Bronchial epithelial cell (primary cell): ENCODE data around the gene TCEAL4. TPM values are rescaled to one million over a fixed set of nuclear protein-coding genes. Genes with fewer than 3 reads are reported as not detected.

ENCODE experiments used
- DNase-seq: peaks from one replicate; pipeline ENCODE4 v3.0.0-alpha.2; 2010; ENCODE audit warnings: low read depth
- FAIRE-seq: peaks from 2 replicates; lab custom pipeline; 2011; peaks lifted over from hg19 to GRCh38; lab: Jason Lieb, UNC
- H3K27me3 ChIP-seq: 2 replicates; pipeline ENCODE4 v1.5.1; 2011; ENCODE audit warnings: low read length; ENCODE audit not compliant: control insufficient read depth, insufficient read depth
- H3K36me3 ChIP-seq: 2 replicates; pipeline ENCODE4 v1.5.1; 2011; ENCODE audit warnings: low read length; ENCODE audit not compliant: control insufficient read depth, insufficient read depth
- H3K4me3 ChIP-seq: 2 replicates; pipeline ENCODE4 v1.5.1; 2011; ENCODE audit warnings: mild to moderate bottlenecking, low read depth, low read length, control low read depth
- total RNA-seq: library from RNA; depleted of rRNA; stranded (reverse); fragments of >200 nt; gene quantifications from 2 replicates; pipeline ENCODE4 v1.2.1, GENCODE V29; 2014
- TF ChIP-seq, protein P1 (sequence below): IDR thresholded peaks from 2 replicates; pipeline ENCODE4 v1.5.1; 2011; ENCODE audit warnings: mild to moderate bottlenecking, moderate library complexity, low read length, control low read depth, inconsistent platforms; ENCODE audit not compliant: insufficient read depth, severe bottlenecking

Gene TCEAL4
- total RNA-seq, 1 donor from 2014 or later: 23.4 TPM

DNA sequence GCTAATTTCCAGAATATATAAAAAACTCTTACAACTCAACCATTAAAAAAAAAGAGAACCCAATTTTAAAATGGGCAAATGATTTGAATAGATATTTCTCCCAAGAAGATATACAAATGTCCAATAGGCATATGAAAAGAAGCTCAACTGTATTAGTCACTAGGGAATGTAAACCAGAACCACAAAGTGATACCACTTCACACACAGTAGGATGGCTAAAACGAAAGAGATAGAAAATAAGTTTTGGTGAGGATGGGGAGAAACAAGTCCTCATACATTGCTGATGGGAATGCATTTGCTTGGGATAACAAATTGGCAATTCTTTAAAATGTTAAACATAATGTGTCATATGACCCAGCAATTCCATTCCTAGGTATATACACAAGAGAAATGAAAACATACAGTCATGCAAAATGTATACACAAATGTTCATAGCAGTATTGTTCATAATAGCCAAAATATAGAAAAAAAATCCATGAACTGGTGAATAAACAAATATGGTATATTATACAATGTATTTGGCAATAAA, 28.1 kb downstream of the TCEAL4 start:
- H3K4me3 ChIP-seq: no peak overlapping the region
- no peaks in the 10 kb centered on the region for H3K36me3 ChIP-seq
- TF ChIP-seq, protein P1, sequence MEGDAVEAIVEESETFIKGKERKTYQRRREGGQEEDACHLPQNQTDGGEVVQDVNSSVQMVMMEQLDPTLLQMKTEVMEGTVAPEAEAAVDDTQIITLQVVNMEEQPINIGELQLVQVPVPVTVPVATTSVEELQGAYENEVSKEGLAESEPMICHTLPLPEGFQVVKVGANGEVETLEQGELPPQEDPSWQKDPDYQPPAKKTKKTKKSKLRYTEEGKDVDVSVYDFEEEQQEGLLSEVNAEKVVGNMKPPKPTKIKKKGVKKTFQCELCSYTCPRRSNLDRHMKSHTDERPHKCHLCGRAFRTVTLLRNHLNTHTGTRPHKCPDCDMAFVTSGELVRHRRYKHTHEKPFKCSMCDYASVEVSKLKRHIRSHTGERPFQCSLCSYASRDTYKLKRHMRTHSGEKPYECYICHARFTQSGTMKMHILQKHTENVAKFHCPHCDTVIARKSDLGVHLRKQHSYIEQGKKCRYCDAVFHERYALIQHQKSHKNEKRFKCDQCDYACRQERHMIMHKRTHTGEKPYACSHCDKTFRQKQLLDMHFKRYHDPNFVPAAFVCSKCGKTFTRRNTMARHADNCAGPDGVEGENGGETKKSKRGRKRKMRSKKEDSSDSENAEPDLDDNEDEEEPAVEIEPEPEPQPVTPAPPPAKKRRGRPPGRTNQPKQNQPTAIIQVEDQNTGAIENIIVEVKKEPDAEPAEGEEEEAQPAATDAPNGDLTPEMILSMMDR: no peak
- no peaks in the 10 kb centered on the region for H3K27me3 ChIP-seq
- no peak for FAIRE-seq
- no peak for DNase-seq

DNA sequence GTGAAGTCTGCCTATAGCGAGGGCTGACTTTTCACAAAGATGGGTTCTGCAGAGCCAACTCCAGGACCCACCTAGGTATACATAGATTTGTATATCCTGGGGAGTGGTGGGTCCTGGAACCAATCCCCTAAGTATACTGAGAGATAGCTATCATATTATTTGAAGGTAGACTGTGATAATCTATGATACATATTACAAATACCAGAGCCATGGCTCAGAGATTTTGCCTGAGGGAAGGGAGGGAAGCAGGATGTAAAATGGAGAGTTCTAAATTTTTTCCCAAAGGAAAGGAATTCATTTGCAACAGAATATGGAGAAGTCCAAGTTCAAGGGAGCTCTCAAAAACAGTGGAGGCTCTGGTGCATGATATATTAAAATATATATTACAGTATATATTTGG, 29.7 kb downstream of the TCEAL4 start:
- H3K4me3 ChIP-seq: no peak overlapping the region
- DNase-seq (peak; percentile 56), FAIRE-seq (no peak)
- TF ChIP-seq, protein P1: no peak
- H3K27me3 ChIP-seq: no peaks in the 10 kb centered on the region
- no peaks in the 10 kb centered on the region for H3K36me3 ChIP-seq

DNA sequence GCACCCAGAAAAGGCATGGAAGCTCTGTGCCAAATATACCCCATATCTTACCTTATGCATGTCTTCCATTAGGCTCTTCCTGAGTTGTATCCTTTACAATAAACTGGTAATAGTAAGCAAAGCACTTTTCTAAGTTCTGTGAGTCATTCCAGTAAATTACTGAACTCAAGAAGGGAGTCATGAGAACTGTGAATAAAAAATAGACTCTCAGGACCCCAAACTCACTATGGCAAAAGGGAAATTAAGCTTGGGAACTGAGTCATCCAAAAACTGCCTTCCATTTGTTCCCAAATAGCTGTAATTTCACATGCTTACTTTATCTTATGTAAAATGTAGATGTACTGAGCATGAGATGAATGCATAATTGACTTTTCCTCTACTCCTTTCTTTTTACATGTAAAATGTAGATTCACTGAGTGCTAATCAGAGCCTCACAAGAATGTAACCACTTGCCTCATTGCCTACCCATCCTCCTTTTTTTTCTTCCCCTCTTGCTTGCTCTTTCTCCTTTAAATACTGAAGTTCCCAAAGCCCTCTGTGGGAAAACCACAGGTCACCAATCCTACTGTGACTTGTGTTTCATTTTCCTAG, 30.6 kb downstream of the TCEAL4 start:
- H3K4me3 ChIP-seq: no peak overlapping the region
- no peaks in the 10 kb centered on the region for H3K36me3 ChIP-seq
- DNase-seq (no peak), FAIRE-seq (no peak)
- no peaks in the 10 kb centered on the region for H3K27me3 ChIP-seq
- TF ChIP-seq, protein P1: no peak

GRCh38 chrX:103616676-103617186, 31.4 kb downstream of the TCEAL4 start:
- FAIRE-seq: no peak
- TF ChIP-seq, protein P1: no peak
- no peak overlapping the region for H3K4me3 ChIP-seq

DNA sequence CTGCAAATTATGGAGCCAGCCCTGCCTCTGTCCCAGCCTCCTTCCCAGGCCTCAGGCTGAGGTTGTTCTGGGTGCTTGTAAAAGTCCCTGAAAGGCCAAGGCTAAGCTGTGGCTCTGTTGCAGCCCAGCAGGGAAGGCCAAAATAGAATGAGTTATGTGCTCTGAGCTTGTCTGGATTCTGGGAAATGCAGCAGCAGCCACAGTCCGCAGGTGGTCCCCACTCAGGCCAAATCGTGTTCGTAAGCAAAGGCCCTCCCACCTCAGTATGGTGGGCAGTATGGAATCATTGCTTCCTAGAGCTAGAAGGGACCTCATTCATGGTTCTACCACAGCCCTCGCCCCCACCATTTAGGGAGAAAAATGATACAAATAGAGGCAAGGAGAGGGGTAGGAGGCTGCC, 38.8 kb downstream of the TCEAL4 start:
- no peaks in the 10 kb centered on the region for H3K27me3 ChIP-seq
- DNase-seq: no peak
- H3K4me3 ChIP-seq: no peak overlapping the region
- FAIRE-seq: no peak
- TF ChIP-seq, protein P1: no peak
- H3K36me3 ChIP-seq: no peaks in the 10 kb centered on the region

More at GRCh38 chrX:103616676-103617186, 31.4 kb downstream of the TCEAL4 start:
- DNase-seq: no peak
- Histone ChIP-seq H3K36me3 (no peaks in the 10 kb centered on the region), H3K27me3 (no peaks in the 10 kb centered on the region)
